Hepatocyte (in vitro differentiated cells): ENCODE measurements around the gene PUS10. TPM values are rescaled to one million over a fixed set of nuclear protein-coding genes. Genes with fewer than 3 reads are reported as not detected.

ENCODE experiments used
- DNase-seq: peaks from one replicate; pipeline ENCODE4 v3.0.0-alpha.2; 2016; ENCODE audit warnings: low spot score
- H2AFZ ChIP-seq: fragments of 200-600 bp; sonication (generic); 2 replicates; pipeline ENCODE4 v1.6.0; 2016; ENCODE audit warnings: antibody characterized with exemption, mild to moderate bottlenecking
- H3K27ac ChIP-seq: fragments of 200-600 bp; sonication (generic); 2 replicates; pipeline ENCODE4 v1.5.1; 2016; ENCODE audit warnings: mild to moderate bottlenecking
- H3K27me3 ChIP-seq: fragments of 200-600 bp; sonication (generic); 2 replicates; pipeline ENCODE4 v1.6.1; 2016
- H3K36me3 ChIP-seq: fragments of 200-600 bp; sonication (generic); replicated peaks from 2 replicates; pipeline ENCODE4 v1.5.1; 2016; ENCODE audit warnings: low read depth; ENCODE audit not compliant: insufficient read depth
- H3K4me1 ChIP-seq: fragments of 200-600 bp; sonication (generic); 2 replicates; pipeline ENCODE4 v1.5.1; 2016; ENCODE audit warnings: mild to moderate bottlenecking, moderate library complexity; ENCODE audit not compliant: insufficient read depth
- H3K4me2 ChIP-seq: fragments of 200-600 bp; sonication (generic); 2 replicates; pipeline ENCODE4 v1.6.0; 2016
- H3K4me3 ChIP-seq: fragments of 200-600 bp; sonication (generic); 2 replicates; pipeline ENCODE4 v1.5.1; 2016; ENCODE audit warnings: mild to moderate bottlenecking
- H3K79me2 ChIP-seq: fragments of 200-600 bp; sonication (generic); 2 replicates; pipeline ENCODE4 v1.6.0; 2017; ENCODE audit warnings: mild to moderate bottlenecking
- H3K9me2 ChIP-seq: fragments of 200-600 bp; sonication (generic); replicated peaks from 2 replicates; pipeline ENCODE4 v1.6.0; 2017; ENCODE audit warnings: mild to moderate bottlenecking; ENCODE audit not compliant: insufficient read depth
- H3K9me3 ChIP-seq: fragments of 200-600 bp; sonication (generic); 2 replicates; pipeline ENCODE4 v1.5.1; 2016; ENCODE audit warnings: low read depth, mild to moderate bottlenecking
- H4K20me1 ChIP-seq: fragments of 200-600 bp; sonication (generic); 2 replicates; pipeline ENCODE4 v1.6.0; 2016; ENCODE audit warnings: mild to moderate bottlenecking; ENCODE audit not compliant: insufficient read depth, poor library complexity, severe bottlenecking
- EZH2 ChIP-seq: fragments of 200-600 bp; sonication (generic); IDR thresholded peaks from 2 replicates; pipeline ENCODE4 v1.6.1; 2016; ENCODE audit warnings: antibody characterized with exemption, mild to moderate bottlenecking, borderline replicate concordance
- EZH2phosphoT487 ChIP-seq: fragments of 200-600 bp; sonication (generic); IDR thresholded peaks from one replicate; pipeline ENCODE4 v1.6.1; 2018; ENCODE audit warnings: antibody characterized with exemption, mild to moderate bottlenecking, low read depth, moderate library complexity; ENCODE audit not compliant: unreplicated experiment, severe bottlenecking
- WGBS: methylation state at CpG from one replicate; pipeline ENCODE4 v1.1.6; 2016; ENCODE audit warnings: low lambda C conversion rate; ENCODE audit errors: missing lambda C conversion rate; 5-methylcytosine and 5-hydroxymethylcytosine counted together
- polyA plus RNA-seq: library from polyadenylated mRNA; unstranded; fragments of >200 nt; fragmentation: Nextera tagmentation; extraction: Ambion mirVana; gene quantifications from 2 replicates; pipeline ENCODE4 v1.2.1, GENCODE V29; 2016
- total RNA-seq: library from RNA; depleted of rRNA; stranded (reverse); fragments of >200 nt; gene quantifications from 2 replicates; pipeline ENCODE4 v1.2.3, GENCODE V29; 2014
- TF ChIP-seq, protein P1 (sequence below): fragments of 200-600 bp; sonication (generic); IDR thresholded peaks from 2 replicates; pipeline ENCODE4 v1.5.1; 2016; ENCODE audit warnings: antibody characterized with exemption, mild to moderate bottlenecking; ENCODE audit not compliant: poor library complexity

Gene PUS10
- total and polyA plus RNA-seq, 2 experiments from 2014 or later, result 4.5 to 15.3 TPM

DNA sequence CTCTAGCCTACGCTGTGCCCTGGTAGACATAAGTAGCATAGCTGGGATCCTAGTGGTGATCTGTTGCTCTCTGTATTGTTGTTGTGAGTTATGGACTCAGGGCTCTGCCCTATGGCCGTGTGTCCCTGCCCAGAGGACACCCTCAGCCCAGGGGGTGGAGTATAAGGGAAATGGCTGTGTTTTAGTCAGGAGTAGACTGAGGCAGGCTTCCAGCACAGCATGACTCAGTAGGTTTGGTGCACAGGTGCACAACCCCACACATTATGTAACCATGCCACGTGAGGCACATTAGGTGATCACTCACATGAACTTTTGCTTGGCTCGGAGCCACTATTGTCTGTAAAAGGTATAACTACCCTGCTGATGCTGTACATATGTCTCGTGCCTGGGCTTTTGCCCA lies 60.4 kb downstream of the PUS10 start:
- 93% methylated on average over 5 of the region's 5 CpGs for WGBS
- H3K79me2 ChIP-seq, result no peaks in the 10 kb centered on the region
- H3K4me1 ChIP-seq, result no peaks in the 10 kb centered on the region
- no peak overlapping the region for H3K27ac ChIP-seq
- no peak overlapping the region for H3K4me2 ChIP-seq
- H3K36me3 ChIP-seq, result peaks cover 4% of the 10 kb centered on the region
- no peak for TF ChIP-seq EZH2
- no peak for TF ChIP-seq EZH2phosphoT487
- TF ChIP-seq, protein P1, sequence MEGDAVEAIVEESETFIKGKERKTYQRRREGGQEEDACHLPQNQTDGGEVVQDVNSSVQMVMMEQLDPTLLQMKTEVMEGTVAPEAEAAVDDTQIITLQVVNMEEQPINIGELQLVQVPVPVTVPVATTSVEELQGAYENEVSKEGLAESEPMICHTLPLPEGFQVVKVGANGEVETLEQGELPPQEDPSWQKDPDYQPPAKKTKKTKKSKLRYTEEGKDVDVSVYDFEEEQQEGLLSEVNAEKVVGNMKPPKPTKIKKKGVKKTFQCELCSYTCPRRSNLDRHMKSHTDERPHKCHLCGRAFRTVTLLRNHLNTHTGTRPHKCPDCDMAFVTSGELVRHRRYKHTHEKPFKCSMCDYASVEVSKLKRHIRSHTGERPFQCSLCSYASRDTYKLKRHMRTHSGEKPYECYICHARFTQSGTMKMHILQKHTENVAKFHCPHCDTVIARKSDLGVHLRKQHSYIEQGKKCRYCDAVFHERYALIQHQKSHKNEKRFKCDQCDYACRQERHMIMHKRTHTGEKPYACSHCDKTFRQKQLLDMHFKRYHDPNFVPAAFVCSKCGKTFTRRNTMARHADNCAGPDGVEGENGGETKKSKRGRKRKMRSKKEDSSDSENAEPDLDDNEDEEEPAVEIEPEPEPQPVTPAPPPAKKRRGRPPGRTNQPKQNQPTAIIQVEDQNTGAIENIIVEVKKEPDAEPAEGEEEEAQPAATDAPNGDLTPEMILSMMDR, result no peak
- no peak overlapping the region for H2AFZ ChIP-seq
- no peak overlapping the region for H3K4me3 ChIP-seq
- H3K9me3 ChIP-seq, result no peaks in the 10 kb centered on the region
- DNase-seq, result no peak
- no peaks in the 10 kb centered on the region for H4K20me1 ChIP-seq
- H3K27me3 ChIP-seq, result no peaks in the 10 kb centered on the region
- no peaks in the 10 kb centered on the region for H3K9me2 ChIP-seq

DNA sequence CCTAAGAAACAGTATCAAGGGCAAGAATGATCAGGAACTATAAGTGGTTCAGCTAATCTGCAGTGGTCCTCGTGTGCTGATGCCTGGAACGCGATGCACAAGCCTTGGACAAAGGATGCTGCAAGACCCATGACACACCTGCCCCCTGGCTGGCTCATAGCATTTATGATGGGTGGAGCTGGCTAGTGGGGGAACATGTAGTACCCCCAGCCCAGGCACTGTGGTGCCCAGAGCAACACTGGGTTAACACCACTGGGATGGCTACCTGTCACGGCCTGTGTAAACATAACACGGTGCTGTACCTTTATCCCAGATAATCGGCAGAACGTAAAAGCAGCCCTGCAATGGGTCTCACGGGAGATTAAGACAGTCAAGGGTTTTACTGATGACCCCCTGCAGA lies 60.8 kb downstream of the PUS10 start:
- Histone ChIP-seq H3K9me3 (no peaks in the 10 kb centered on the region), H3K27ac (no peak overlapping the region), H3K9me2 (no peaks in the 10 kb centered on the region), H2AFZ (no peak overlapping the region), H3K79me2 (no peaks in the 10 kb centered on the region), H4K20me1 (no peaks in the 10 kb centered on the region), H3K4me2 (no peak overlapping the region), H3K27me3 (no peaks in the 10 kb centered on the region), H3K4me1 (no peaks in the 10 kb centered on the region), H3K36me3 (peaks cover 4% of the 10 kb centered on the region), H3K4me3 (no peak overlapping the region)
- no peak for TF ChIP-seq EZH2phosphoT487
- DNase-seq, result no peak
- WGBS, result 75% methylated on average over 8 of the region's 8 CpGs

DNA sequence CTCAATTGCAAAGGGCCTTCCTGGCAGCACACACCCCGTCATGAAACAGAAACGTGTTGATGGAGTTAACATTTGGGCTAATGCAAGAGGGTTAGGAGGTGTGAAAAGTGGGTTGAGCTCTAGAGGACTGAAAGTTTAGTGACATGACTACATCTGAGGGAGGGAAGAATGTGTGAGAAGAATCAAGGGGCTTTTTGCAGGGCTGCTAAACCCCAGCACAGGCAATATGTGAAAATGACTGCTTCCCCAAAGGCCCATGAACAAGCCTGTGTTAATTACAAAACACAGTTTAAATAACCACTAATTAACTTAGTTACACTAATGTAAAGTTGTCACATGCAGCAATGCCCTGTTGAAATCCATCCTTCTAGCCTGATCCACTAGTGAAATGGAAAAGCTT lies 63.9 kb downstream of the PUS10 start:
- Histone ChIP-seq H3K4me2 (no peak overlapping the region), H3K9me2 (no peaks in the 10 kb centered on the region), H3K27me3 (no peaks in the 10 kb centered on the region), H3K4me1 (no peaks in the 10 kb centered on the region), H3K9me3 (no peaks in the 10 kb centered on the region), H3K36me3 (peaks cover 4% of the 10 kb centered on the region), H3K79me2 (no peaks in the 10 kb centered on the region), H2AFZ (no peak overlapping the region), H3K4me3 (no peak overlapping the region), H4K20me1 (no peaks in the 10 kb centered on the region), H3K27ac (no peak overlapping the region)
- no peak for DNase-seq
- TF ChIP-seq EZH2phosphoT487, result no peak
- TF ChIP-seq EZH2, result no peak
- TF ChIP-seq, protein P1, result no peak
- 64% methylated on average over 2 of the region's 2 CpGs for WGBS

DNA sequence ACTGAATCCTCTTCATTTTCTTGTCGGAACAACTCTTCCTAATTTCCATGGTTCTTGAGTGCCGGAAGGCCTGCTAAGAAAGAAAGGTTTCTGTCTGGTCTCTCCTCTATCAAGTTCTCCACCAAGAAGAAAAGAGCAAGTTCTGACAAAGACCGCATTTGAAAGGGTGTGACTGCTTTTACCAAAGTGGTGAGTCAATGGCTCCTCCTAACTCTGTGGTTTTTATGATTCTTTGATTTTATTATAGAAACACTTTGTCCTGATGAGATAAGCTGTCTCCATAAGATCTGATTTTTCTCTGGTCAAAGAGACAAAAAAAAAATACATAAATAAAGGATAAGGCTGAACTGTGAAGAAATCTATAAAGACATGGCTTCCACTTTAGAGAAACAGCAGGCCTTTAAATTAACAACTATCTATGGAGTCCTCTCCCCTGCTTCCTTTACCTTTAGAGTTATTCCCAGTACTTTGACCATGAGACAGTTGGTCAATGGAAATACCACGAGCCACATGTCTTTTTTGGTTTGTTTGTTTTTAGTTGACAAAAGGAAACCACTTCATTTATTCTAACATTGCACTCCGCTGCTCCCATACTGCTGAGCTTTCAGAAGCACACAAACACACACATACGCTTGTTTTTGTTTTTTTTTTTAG lies 69.0 kb downstream of the PUS10 start:
- no peaks in the 10 kb centered on the region for H3K27me3 ChIP-seq
- no peak for DNase-seq
- no peaks in the 10 kb centered on the region for H3K9me3 ChIP-seq
- TF ChIP-seq EZH2, result no peak
- H3K36me3 ChIP-seq, result peaks cover 4% of the 10 kb centered on the region
- H3K27ac ChIP-seq, result no peak overlapping the region
- no peak overlapping the region for H2AFZ ChIP-seq
- H3K4me1 ChIP-seq, result no peaks in the 10 kb centered on the region
- WGBS, result 96% methylated on average over 6 of the region's 6 CpGs
- H3K4me2 ChIP-seq, result no peak overlapping the region
- no peaks in the 10 kb centered on the region for H4K20me1 ChIP-seq
- H3K79me2 ChIP-seq, result no peaks in the 10 kb centered on the region
- H3K9me2 ChIP-seq, result no peaks in the 10 kb centered on the region
- H3K4me3 ChIP-seq, result no peak overlapping the region
